Activated gamma-delta T cell treated with Interleukin-2 at 50 U/mL for 16 hours (primary cell): ENCODE results near the gene MAP1B.

Source experiments
- DNase-seq: peaks from one replicate; pipeline ENCODE4 v3.0.0-alpha.2; 2020

MAP1B gene

DNA sequence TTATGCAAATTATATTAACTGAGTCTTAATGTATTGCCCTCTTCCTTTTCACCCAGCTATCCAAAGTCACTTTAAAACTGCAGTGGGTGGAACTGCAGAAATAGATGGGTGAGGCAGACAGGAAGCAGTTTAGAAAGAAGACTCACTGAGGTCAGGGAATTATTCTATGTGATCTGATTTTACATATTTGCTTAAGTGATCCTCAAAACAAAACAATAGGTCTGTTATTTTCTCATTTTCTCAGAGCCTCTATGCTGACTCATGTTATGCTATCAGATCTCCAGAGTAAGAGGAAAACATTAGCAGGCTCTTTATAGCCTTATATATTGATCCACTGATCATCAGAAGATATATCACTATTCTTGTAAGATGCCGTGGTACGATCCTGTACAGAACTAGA is 149.3 kb downstream of the MAP1B start:
- DNase-seq, result no peak
